Thymus (tissue), 11 donors: ENCODE results near the gene CHRNA10. TPM values are rescaled to one million over a fixed set of nuclear protein-coding genes. Genes with fewer than 3 reads are reported as not detected.

Experiments
- DNase-seq, 9 donors: peaks; one replicate each; pipeline ENCODE4 v3.0.0-alpha.2; 2013; ENCODE audit warnings: low spot score in 9 of 9, low read depth in 6 of 9, missing footprints in 1 of 9
- H3K27ac ChIP-seq, 2 donors: one replicate each; pipeline ENCODE4 v1.5.1; 2013; ENCODE audit warnings: control low read depth in 1 of 2, low read depth in 1 of 2, low read length in 1 of 2, mild to moderate bottlenecking in 1 of 2, moderate library complexity in 1 of 2
- H3K27me3 ChIP-seq, 2 donors: one replicate each; pipeline ENCODE4 v1.5.1; 2013; ENCODE audit warnings: low read length in 1 of 2; ENCODE audit not compliant: control insufficient read depth in 2 of 2, insufficient read depth in 1 of 2
- H3K36me3 ChIP-seq, 2 donors: one replicate each; pipeline ENCODE4 v1.5.1; 2013; ENCODE audit warnings: low read length in 1 of 2, mild to moderate bottlenecking in 1 of 2, moderate library complexity in 1 of 2; ENCODE audit not compliant: control insufficient read depth in 2 of 2, insufficient read depth in 2 of 2
- H3K4me1 ChIP-seq, 2 donors: one replicate each; pipeline ENCODE4 v1.5.1; 2013; ENCODE audit warnings: low read length in 2 of 2; ENCODE audit not compliant: control insufficient read depth in 2 of 2, insufficient read depth in 2 of 2
- H3K4me3 ChIP-seq, 2 donors: one replicate each; pipeline ENCODE4 v1.5.1; 2013; ENCODE audit warnings: low read length in 2 of 2, control low read depth in 1 of 2, mild to moderate bottlenecking in 1 of 2
- H3K9me3 ChIP-seq, 2 donors: one replicate each; pipeline ENCODE4 v1.5.1; 2013; ENCODE audit warnings: low read length in 1 of 2, mild to moderate bottlenecking in 1 of 2; ENCODE audit not compliant: control insufficient read depth in 2 of 2, insufficient read depth in 1 of 2
- WGBS: extraction: QIAGEN DNeasy Blood & Tissue Kit; methylation state at CpG from one replicate; pipeline ENCODE4 v1.1.7; 2013; 5-methylcytosine and 5-hydroxymethylcytosine counted together
- polyA plus RNA-seq: library from polyadenylated mRNA; stranded (reverse); fragments of 200-250 nt; gene quantifications from one replicate; pipeline ENCODE4 v1.2.3, GENCODE V29; 2013
- total RNA-seq: library from RNA; stranded (reverse); fragments of 120-200 nt; gene quantifications from one replicate; pipeline ENCODE4 v1.2.4, GENCODE V29; 2013
- donor health status: healthy.

CHRNA10 gene
- total and polyA plus RNA-seq, 2 donors, result 0.76 to 2.7 TPM

GRCh38 chr11:3686751-3687150, 15.6 kb upstream of the CHRNA10 start:
- Histone ChIP-seq H3K4me1 (no peaks in the 10 kb centered on the region), H3K27me3 (no peaks in the 10 kb centered on the region), H3K36me3 (peaks cover 46 to 76% of the 10 kb centered on the region in 2 donors), H3K4me3 (no peak overlapping the region), H3K27ac (no peak overlapping the region), H3K9me3 (no peaks in the 10 kb centered on the region)
- no peak for DNase-seq
- WGBS, result over 99% methylated on average over 4 of the region's 4 CpGs

GRCh38 chr11:3685923-3686322, 14.7 kb upstream of the CHRNA10 start:
- no peak overlapping the region for H3K4me3 ChIP-seq
- no peaks in the 10 kb centered on the region for H3K4me1 ChIP-seq
- no peaks in the 10 kb centered on the region for H3K9me3 ChIP-seq
- no peak for DNase-seq
- H3K36me3 ChIP-seq, result peaks cover 47 to 76% of the 10 kb centered on the region in 2 donors
- WGBS, result 99% methylated on average over 7 of the region's 7 CpGs
- H3K27me3 ChIP-seq, result no peaks in the 10 kb centered on the region
- no peak overlapping the region for H3K27ac ChIP-seq

- 98% methylated on average over 2 of the region's 2 CpGs for WGBS
- H3K4me3 ChIP-seq, result no peak overlapping the region
- DNase-seq, result no peak
These were observed 13.6 kb upstream of the CHRNA10 start for GRCh38 chr11:3684819-3685172.

GRCh38 chr11:3684129-3684818, 13.1 kb upstream of the CHRNA10 start:
- H3K4me3 ChIP-seq, result no peak overlapping the region
- 98% methylated on average over 12 of the region's 12 CpGs for WGBS
- no peaks in the 10 kb centered on the region for H3K4me1 ChIP-seq
- no peak for DNase-seq
- peaks cover 56 to 84% of the 10 kb centered on the region in 2 donors for H3K36me3 ChIP-seq
- H3K27ac ChIP-seq, result no peak overlapping the region
- no peaks in the 10 kb centered on the region for H3K9me3 ChIP-seq
- no peaks in the 10 kb centered on the region for H3K27me3 ChIP-seq

More at GRCh38 chr11:3684819-3685172, 13.6 kb upstream of the CHRNA10 start:
- Histone ChIP-seq H3K27ac (no peak overlapping the region), H3K9me3 (no peaks in the 10 kb centered on the region), H3K4me1 (no peaks in the 10 kb centered on the region), H3K27me3 (no peaks in the 10 kb centered on the region), H3K36me3 (peaks cover 56 to 85% of the 10 kb centered on the region in 2 donors)

GRCh38 chr11:3683039-3683438, 11.9 kb upstream of the CHRNA10 start:
- Histone ChIP-seq H3K4me1 (no peaks in the 10 kb centered on the region), H3K27me3 (no peaks in the 10 kb centered on the region), H3K9me3 (no peaks in the 10 kb centered on the region), H3K27ac (no peak overlapping the region), H3K4me3 (no peak overlapping the region), H3K36me3 (peaks cover 61 to 88% of the 10 kb centered on the region in 2 donors)
- 99% methylated on average over 9 of the region's 9 CpGs for WGBS
- DNase-seq, result no peak

- Histone ChIP-seq H3K27ac (no peak overlapping the region), H3K36me3 (peaks cover 73 to 89% of the 10 kb centered on the region in 2 donors), H3K27me3 (no peaks in the 10 kb centered on the region), H3K4me3 (no peak overlapping the region), H3K4me1 (no peaks in the 10 kb centered on the region), H3K9me3 (no peaks in the 10 kb centered on the region)
- DNase-seq, result no peak
- 99% methylated on average over 3 of the region's 3 CpGs for WGBS
These were observed 7.9 kb upstream of the CHRNA10 start for GRCh38 chr11:3679077-3679476.

GRCh38 chr11:3675971-3676370, 4.8 kb upstream of the CHRNA10 start:
- Histone ChIP-seq H3K4me3 (no peak overlapping the region), H3K27me3 (no peaks in the 10 kb centered on the region), H3K36me3 (peaks cover 63 to 84% of the 10 kb centered on the region in 2 donors), H3K4me1 (no peaks in the 10 kb centered on the region), H3K9me3 (no peaks in the 10 kb centered on the region), H3K27ac (no peak overlapping the region)
- no peak for DNase-seq
- WGBS, result 97% methylated on average over 11 of the region's 11 CpGs

- no peaks in the 10 kb centered on the region for H3K9me3 ChIP-seq
These were observed 3.0 kb upstream of the CHRNA10 start for GRCh38 chr11:3674189-3674588.

GRCh38 chr11:3669742-3670183, 1.4 kb downstream of the CHRNA10 start:
- no peaks in the 10 kb centered on the region for H3K27me3 ChIP-seq
- no peak overlapping the region for H3K27ac ChIP-seq
- no peaks in the 10 kb centered on the region for H3K9me3 ChIP-seq
- WGBS, result 98% methylated on average over 5 of the region's 5 CpGs
- H3K4me3 ChIP-seq, result no peak overlapping the region
- no peak for DNase-seq
- H3K36me3 ChIP-seq, result peaks cover 53 to 64% of the 10 kb centered on the region in 2 donors
- no peaks in the 10 kb centered on the region for H3K4me1 ChIP-seq

More at GRCh38 chr11:3674189-3674588, 3.0 kb upstream of the CHRNA10 start:
- H3K27ac ChIP-seq, result no peak overlapping the region
- no peak overlapping the region for H3K4me3 ChIP-seq
- no peaks in the 10 kb centered on the region for H3K27me3 ChIP-seq
- H3K36me3 ChIP-seq, result peaks cover 61 to 83% of the 10 kb centered on the region in 2 donors
- no peak for DNase-seq
- H3K4me1 ChIP-seq, result no peaks in the 10 kb centered on the region
- 98% methylated on average over 1 of the region's 1 CpG for WGBS
